HL-60 (cell line): ENCODE results near the gene ITGA7.

Source experiments
- POLR2AphosphoS5 ChIP-seq: IDR thresholded peaks from 2 replicates; pipeline ENCODE4 v1.6.1; 2012; ENCODE audit warnings: low read depth
- TF ChIP-seq, protein P1 (sequence below): IDR thresholded peaks from one replicate; pipeline ENCODE4 v1.5.1; 2011; ENCODE audit warnings: low read length, control low read depth, inconsistent platforms; ENCODE audit not compliant: insufficient read depth

DNA sequence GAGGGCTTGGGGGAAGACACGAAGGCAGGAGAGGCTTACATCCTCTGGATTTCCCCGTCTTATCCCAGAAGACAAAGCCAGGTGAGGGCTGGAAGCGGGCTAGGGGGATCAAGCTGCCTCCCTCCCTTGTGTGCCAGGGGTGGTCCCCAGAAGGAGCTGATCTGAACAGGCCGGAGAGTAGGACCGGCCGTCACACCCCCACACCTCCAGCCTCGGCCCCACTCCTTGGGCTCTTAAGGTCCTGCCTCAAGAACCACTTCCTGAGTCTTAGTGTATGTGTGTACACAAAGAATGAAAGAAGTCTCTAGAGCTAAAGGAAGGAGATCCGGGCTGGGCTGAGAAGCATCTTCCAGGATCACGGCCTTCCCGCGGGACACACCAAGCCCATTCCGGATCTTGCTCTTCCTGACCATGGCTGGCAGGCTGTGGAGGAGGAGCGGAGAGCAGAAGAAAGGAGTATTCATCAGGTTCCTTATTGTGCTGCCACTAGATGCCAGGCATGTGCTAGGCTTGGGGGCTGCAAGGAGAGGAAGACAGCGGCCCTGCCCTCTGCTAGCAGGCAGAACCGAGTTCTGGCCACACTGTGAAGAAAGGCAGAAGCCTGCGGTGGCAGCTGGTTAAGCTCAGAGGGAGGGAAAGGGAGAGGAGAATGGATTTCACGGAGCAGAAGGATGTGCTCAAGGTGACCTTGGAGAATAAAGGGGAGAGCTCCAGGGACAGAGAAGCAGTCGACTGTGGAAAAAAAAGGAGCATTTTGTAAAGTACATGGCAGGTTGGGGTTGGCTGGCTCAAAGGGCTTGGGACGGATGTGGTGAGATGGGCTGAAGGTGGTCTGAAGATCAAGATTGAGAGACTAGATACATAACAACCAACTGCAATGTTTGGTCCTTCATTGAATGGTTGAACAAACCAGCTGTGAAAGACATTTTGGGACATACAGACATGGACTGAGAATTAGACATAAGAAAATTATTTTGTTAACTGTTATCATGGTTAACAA, 22.4 kb upstream of the ITGA7 start:
- TF ChIP-seq, protein P1, sequence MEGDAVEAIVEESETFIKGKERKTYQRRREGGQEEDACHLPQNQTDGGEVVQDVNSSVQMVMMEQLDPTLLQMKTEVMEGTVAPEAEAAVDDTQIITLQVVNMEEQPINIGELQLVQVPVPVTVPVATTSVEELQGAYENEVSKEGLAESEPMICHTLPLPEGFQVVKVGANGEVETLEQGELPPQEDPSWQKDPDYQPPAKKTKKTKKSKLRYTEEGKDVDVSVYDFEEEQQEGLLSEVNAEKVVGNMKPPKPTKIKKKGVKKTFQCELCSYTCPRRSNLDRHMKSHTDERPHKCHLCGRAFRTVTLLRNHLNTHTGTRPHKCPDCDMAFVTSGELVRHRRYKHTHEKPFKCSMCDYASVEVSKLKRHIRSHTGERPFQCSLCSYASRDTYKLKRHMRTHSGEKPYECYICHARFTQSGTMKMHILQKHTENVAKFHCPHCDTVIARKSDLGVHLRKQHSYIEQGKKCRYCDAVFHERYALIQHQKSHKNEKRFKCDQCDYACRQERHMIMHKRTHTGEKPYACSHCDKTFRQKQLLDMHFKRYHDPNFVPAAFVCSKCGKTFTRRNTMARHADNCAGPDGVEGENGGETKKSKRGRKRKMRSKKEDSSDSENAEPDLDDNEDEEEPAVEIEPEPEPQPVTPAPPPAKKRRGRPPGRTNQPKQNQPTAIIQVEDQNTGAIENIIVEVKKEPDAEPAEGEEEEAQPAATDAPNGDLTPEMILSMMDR = no peak
- TF ChIP-seq POLR2AphosphoS5 = no peak
